ENCODE data around the gene RHBDF2.
"Not testable (repeated sequence)": the region's sequence is repeated elsewhere in the genome, so short reads cannot be mapped to it uniquely, and the experiment has no call there.

The RHBDF2 gene

DNA sequence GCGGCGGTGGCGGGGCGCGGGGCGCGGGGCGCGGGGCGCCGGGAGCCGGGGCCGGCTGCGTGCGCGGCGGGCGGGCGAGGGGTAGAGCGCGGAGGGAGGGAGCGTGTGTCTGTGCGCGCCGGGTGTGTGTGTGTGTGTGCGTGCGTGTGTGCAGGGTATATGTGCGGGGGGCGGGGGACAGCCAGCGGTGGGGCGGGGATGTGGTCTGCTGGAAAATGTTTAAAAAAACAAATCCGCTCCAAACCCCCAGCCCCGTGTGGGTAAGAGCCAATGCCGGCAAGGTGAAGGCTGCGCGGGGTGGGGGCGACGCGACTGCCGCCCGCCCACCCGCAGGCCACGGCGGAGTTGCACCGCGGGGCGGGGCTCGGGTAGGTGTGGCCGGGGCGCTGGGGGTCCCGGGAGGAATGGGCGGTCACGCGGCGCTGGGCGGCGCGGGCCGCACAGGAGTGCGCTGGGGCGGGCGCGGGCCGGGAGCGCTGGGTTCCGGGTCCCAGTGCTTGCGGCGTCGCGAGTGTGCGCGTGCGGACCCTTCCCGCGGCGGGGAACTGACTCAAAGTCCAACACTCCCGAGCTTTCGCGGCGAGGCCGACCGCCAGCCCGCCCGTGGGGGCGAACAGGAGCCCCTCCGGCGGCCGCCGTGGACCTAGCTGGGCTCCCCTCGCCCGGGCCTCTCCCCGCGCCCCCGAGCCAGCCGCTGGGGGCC lies 36.5 kb upstream of the RHBDF2 start, which contains the start of gene CYGB:
CYGB (minus strand) TSS at position 132 of the 703 bp plus-strand sequence. CDS start 167 bp downstream, outside the sequence.
- no peak for DNase-seq

DNA sequence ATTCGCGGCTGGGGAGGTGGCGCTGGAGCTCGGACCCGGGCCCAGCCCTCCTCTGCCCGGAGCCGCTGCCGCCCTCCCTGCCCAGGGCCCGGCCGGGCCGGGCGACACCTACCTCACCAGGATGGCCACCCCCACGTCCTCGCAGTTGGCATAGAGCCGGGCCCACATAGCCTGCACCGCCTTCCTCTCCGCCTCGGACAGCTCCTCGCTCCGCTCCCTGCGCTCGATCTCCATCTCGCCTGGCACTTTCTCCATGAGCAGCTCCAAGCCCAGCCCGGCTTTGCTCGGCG lies 36.0 kb upstream of the RHBDF2 start:
- DNase-seq = peak in 1 of 2 experiments; percentile 44

DNA sequence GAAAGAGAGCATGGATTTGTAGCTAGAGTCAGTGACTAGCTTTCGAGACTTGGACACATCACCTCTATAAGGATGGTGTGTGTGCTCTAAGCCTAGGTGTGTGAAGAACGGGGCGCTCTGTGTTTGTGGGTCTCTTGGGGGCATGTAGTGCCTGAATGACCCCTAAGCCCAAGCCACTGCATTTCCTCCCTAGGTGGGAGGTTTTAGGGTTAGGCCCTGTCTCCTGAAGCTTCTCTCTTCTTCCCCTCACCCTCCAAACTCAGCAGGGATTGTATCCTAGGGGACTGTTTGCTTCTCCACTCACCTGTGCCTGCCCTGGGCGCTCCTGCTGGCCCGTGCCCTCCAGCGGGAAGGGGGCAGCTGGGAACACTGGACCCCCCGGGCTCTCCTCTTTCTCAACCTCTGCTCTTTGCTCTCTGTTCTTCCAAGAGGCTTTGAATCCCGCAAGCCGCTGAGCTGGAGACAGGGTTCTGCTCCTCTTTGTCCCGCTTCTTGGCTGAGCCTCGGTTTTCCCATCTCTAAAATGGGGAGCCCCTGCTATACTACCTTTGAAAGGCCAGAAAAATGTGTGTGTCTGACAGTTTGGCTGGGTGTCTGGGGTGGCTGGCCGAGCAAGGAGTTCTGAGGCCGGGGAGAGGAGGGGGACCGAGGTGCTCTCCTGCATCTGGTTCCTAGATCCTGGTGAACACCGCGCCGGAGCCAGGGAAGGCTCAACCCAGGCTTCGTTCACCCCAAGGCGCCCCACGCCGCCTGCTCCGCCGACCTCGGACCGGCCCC lies 35.5 kb upstream of the RHBDF2 start:
- no peak for DNase-seq

DNA sequence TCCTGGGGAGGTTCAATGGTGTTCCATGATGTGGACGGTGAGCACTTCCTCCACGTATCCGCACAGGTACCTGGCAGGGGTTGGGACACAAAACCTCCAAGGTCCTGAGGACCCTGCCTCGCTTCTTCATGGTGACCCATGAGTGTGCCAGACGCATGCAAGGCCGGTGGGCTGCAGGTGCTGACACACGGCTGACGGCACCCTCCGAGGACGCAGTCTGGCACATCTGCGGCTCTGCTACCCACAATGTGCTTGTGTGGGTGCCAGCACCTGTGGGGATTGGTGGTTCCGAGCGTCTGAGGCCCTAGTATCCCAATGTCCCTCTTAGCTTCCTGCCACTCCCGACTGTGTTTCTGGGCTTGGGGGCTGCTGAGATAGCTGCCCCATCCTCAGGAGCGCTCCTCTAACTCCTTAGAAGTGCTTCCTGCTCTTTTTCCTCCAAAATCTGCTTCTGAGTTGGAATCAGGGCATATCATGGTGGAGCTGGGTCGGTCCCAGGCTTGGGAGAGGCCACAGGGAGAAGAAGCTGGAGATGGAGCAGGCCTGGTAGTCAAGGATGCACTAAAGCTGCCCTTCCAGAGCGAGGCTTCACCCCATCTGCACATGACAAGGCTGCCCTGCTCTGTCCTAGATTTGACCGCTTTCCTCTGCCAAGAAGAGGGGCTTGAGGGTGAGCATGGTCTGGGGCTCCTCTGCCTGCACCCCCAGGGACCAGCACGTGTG lies 34.7 kb upstream of the RHBDF2 start:
- DNase-seq = no peak

DNA sequence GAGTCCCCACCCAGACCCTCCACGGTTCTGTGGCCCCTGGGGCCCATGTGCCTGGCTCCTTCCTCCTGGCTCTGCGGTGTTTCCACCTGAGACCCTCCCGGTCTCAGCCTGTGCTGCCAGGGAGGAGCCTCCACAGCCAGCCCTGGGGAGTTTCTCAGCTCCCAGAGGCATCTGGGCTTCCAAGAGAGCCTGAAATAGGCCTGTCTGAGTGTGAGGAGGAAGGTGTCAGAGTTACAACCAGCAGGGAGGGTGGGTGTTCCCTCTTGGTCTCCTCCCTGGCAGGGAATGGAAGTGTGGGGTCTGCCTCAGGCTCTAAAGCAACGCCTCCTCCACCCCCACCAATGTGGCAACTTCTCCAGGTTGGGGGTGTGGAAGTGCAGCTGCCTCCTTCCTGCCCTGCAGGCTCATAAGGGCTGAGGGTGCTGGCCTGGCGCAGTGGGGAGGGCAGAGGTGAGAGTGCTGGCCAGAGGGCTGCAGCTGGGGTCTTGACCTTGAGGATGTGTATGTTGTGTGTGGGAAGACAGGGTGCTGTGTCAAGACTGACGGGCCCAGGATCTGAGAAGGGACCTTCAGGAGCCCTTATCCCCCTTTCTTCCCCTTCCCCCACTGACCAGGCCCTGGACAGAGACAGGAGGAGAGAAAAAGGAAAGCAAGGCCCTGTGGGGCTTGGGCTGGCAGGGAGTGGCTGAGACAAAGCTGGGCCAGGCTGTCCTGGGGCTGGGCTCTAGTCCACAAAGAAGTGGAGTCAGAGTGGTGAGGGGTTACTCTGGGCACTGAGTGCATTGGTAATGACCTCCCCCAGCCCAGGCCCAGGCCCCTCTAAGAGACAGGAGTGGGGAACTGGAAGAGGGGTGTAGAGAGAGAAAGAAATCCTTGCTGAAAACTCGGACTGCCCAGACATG lies 33.9 kb upstream of the RHBDF2 start:
- no peak for DNase-seq

DNA sequence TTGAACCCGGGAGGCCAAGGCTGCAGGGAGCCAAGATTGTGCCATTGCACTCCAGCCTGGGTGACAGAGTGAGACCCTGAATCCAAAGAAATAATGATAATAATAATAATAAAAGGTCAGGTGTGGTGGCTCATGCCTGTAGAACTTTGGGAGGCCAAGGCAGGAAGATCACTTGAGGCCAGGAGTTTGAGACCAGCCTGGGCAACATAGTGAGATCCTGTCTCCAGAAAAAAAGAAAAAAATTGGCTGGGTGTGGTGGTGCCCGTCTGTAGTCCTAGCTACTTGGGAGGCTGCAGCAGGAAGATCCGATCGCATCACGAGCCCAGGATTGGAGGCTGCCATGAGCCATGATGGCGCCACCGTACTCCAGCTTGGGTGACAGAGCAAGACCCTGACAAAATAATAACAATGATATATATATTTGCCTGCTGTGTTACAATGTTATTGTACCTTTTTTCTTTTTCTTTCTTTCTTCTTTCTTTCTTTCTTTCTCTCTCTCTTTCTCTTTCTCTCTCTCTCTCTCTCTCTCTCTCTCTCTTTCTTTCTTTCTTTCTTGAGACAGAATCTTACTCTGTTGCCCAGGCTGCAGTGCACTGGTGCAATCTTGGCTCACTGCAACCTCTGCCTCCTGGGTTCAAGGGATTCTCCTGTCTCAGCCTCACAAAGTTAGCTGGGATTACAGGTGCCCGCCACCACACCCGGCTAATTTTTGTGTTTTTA lies 32.6 kb upstream of the RHBDF2 start:
- DNase-seq = not testable (repeated sequence)

DNA sequence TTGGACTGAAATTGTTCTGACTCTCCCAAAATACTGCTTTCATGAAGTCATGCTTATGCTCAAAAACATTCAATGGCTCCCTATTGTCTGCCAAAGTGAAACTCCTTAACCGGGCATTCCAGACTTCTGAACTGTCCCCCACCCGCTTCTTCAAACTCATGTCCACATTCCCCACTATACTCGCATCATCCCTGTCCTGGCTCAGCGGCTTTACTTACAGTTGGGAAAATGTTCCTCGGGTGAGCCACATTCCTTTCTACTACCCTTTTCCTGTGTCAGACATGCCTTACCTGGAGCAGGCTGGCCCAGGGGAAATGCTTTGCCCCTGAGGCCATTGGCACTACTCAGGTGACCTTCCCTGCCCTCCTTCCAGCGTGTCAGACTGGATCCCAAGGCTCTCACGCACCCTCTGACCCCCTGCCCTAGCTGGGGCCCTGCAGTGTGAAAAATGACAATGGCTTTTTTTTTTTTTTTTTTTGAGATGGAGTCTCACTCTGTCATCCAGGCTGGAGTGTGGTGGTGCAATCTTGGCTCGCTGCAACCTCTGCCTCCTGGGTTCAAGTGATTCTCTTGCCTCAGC lies 30.9 kb upstream of the RHBDF2 start:
- DNase-seq = no peak

DNA sequence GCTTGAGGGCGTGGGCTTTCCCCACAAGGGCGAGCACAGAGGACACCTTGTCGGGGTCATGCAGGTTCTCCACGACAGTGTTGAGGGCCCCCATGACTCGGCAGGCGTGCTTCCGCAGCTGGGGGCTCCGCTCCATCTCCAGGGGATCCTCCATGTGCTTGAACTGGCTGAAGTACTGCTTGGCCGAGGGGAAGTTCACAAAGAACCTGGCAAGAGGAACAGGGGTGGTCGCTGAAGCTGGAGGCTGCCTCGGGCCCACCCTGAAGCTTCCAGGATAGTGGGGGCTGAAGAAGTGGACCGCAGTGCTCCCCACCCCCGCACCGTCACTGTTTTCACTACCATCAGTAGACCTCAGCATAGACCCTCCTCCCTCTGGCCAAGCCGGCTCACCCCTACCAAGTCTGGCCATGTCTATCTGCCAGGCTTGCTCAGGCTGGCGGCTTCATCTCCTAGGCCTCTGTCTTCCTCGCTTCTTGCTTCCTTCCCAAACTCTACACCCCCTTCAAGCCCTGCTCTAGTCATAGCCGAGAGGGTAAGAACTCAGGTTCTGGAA lies 30.3 kb upstream of the RHBDF2 start:
- no peak for DNase-seq

DNA sequence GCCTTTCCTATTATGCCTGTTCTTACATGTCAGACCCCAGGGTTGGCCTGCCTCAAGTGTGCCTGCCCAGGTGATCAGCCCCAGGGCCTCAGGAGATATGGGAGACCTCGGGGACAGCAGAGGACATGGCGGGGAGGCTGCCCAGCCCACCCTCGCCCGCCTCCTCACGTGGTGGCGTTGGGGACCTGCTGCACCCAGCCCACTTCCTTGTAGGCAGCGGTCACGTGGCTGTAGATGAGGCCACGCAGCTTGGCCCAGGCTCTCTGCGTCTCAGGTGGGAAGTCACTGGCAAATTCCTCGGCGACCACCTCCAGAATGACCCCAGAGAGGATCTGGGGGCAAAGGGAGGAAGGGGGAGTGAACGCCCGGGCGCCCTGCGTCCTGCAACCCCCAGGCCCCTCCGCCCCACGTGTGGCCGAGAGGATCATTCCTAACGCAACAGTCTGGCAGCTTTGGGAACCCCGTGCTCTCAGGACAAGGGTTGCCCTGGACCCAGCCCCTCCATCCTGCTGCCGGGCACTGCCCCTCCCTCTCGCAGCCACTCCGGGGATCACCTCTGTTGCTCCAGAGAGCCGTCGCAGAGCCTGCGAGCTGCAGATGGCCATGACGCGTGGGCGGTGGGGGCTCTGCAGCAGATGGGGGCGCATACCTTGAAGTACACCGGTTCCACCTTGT lies 29.7 kb upstream of the RHBDF2 start:
- no peak for DNase-seq

DNA sequence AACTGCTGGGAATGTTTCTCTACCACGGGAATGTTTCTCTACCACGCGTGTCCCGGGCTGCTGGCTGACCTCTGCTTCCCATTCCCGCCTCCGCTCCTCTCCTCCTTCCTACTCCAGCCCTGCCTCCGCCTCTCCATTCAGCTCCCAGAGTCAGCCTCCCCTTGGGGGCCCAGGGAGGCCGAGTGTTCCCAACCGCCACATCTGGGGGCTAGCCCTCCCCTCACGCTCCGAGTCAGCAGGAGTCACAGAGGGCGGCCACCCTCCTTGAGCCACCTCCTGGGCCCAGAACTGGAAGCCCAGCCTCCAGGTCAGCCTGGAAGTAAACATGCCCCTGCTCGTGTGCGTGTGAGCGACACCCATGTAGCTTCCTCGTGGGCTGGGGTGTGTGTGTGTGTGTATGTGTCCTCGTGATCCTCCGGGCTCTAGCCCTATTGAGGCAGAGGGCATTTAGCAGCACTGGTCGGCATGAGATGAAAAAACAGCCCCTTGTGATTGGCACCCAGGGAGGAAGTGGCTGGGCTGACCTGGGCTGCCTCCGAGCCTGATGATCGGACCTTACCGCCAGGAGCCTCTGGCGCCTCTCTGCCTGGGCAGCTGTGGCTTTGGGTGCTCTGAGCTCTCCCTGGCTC lies 29.0 kb upstream of the RHBDF2 start:
- DNase-seq = no peak

DNA sequence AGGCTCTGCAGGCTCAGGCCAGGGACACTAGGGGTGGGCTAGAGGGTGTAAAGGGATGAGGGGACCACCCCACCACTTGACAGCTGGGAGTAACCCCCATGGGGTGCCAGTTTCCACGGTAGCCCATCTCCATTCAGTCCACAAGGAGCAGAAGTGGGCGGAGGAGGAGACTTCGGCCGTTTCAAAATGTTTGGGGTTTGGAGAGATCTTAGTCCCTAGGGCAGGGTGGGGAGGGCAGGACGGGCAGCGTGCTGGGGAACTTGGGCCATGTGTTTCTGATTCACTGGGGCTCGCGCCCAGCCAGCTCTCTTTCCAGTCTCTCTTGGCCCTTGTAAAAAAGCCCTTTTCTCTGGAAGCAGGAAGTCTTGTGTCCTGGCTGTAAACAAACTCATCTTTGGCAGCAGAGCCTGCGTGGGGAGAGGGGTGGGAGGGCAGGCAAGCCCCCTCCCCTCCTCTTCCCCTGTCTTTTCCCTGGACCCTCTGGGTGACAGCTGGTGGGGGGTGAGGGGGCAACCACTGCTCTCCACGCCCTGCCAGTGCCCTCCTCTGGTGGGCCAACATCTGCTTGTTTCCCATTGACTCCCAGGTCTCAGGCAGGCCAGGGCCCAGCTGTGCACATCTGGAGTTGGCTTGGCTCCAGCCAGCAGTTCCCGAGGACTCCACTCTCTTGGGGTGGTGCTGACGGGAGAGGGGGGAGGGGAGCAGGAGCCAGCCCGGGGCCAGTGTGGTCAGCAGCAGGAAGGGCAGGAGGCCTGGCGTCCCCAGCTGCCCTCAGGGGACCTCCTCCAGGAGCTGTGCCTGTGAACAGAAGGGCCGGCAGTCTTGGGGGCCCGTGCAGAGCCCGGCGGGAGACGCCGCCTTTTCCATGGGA lies 28.2 kb upstream of the RHBDF2 start:
- no peak for DNase-seq

DNA sequence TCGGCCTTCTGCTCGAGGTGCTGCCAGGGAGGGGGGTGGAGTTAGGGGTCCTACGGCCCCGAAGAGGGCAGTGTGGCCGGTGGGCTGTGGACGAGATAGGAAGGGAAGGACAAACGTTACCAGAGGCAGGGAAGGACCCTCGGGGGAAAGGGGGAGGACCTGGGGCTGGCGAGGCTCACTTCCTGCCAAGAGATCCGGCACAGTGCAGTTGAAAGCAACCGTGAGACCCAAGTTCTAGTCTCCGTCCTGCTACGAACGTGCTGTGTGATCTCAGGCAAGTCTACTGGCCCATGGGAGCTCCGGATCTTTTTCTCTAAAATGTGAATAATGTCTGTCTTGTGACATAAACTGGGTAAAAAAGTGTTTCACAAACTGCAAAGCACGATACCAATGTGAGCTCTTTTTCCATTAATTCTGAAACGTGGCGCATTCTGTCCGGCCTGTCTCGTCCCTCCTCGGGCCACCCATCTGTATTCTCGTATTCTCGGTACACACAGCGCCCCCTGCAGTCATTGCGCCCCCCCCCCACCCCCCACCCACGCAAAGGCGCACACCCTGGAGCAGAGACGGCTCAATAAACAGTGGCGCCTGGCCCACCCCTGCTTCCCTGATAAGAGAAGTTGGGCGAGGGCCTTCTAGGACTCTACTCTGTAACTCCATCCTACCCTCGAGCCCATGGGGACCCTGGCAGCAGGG lies 27.5 kb upstream of the RHBDF2 start:
- DNase-seq = no peak

DNA sequence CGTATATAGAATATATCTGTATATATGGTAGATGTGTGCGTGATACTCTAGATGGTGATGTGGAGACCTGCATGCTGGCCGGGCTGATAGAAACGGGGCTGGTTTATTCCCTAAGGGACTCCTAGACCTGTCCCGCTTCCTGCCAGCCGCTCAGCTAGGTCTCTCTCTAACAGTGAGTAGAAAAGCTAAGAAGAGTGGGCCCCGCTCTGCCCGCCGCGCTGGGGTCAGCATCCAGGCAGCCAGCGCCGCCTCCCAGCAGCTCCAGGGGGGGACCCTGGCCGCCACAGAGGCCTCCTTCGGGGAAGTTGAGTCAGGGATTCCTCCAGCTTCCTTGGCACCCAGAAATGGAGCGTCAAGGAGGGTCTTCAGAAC lies 26.9 kb upstream of the RHBDF2 start:
- DNase-seq = no peak

DNA sequence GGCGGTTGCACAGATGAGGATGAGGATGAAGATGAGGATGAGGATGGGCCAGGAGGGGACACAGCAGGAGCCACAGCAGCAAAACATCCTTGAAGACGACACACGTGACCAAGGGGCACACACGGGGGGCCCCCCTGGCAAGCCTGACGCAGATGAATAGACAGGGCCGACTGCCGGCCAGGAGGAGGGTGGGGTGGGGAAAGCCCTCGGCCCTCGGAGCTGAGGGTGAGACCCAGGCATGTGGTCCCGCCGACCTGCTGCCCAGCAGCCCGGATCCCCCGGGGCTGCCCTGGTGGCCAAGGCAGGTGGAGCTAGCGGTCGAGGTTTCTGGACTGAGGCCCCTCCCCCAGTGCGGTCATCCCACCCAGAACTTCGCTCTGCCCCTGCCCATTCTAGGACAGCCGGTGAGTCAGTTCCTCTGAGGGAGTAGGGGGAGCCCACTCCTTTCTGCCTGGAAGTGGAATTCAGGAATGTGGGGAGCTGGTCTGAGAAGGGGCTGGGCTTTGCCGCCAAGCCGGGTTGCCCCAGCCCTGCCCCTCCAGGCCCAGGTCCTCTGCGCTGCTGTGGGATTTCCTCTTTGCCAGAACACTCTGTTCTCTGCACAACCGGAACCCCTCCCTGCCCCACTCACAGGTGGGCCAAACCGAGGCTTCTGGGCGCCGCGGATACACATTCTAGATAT lies 26.3 kb upstream of the RHBDF2 start:
- no peak for DNase-seq

DNA sequence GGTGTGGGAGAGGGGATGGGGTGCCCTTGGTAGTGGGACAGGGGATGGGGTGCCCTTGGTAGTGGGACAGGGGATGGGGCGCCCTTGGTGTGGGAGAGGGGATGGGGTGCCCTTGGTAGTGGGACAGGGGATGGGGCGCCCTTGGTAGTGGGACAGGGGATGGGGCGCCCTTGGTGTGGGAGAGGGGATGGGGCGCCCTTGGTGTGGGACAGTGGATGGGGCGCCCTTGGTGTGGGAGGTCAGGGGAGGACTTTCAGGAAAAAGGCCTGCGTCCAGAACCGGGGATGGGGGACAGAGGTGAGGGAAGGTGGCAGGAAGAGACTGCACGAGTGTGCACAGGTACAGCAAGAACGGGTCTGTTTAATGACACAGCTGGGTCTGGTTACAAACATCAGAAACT lies 25.8 kb upstream of the RHBDF2 start:
- DNase-seq = not testable (repeated sequence)

DNA sequence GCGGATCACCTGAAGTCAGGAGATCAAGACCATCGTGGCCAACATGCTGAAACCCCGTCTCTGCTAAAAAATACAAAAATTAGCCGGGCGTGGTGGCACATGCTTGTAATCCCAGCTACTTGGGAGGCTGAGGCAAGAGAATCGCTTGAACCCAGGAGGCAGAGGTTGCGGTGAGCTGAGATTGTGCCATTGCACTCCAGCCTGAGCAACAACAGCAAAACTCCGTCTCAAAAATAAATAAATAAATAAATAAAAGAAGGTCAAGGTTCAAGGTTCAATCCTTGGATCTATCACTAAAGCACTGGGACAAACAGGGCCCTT lies 24.2 kb upstream of the RHBDF2 start:
- not testable (repeated sequence) for DNase-seq

DNA sequence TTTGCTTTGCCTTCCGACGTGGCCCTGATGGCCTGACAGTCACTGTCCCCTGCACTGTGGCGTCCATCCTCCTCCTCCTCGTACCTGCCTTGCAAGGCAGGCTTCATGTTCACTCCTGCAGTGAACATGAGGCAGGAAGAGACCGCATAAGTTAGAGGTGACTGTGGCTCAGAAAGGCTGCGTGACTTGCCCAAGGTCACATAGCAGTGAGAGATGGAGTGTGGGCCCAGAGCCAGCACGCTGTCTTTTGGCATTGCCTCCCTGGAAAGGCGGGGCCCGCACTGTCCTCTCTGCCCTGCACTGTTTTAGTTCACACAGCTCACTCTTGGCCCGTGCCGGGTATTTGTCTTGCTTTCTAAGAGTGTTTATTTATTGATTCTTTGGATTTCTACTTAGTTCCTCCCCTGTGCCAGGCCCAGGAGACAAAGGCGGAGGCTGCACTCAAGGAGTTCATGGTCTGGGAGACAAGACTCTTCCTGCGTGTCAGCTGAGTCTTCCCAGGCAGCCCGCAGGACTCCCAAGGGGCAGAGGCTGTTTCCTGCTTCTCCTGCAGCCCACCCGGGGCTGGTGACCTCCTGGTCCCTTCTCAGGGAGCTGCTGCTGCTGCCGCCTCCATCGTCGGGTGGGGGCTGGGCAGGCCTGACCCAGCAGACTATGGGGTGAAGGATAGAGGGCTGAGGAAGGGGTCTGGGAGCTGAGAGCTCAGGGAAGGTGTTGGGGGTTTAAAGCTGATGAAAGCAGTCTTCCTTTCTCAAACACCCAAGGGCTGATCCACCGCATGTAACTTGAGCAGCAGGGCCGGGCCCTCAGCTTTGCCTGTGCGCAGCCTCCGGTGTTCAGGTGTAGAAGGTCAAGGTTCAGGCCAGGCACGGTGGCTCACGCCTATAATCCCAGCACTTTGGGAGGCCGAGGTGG lies 23.6 kb upstream of the RHBDF2 start:
- DNase-seq = no peak
